Measurements from ENCODE around the gene TAOK1. TPM values are rescaled to one million over a fixed set of nuclear protein-coding genes. Genes with fewer than 3 reads are reported as not detected.

TAOK1 gene
- 48.0 and 73.0 TPM in 2 replicates for total RNA-seq

DNA sequence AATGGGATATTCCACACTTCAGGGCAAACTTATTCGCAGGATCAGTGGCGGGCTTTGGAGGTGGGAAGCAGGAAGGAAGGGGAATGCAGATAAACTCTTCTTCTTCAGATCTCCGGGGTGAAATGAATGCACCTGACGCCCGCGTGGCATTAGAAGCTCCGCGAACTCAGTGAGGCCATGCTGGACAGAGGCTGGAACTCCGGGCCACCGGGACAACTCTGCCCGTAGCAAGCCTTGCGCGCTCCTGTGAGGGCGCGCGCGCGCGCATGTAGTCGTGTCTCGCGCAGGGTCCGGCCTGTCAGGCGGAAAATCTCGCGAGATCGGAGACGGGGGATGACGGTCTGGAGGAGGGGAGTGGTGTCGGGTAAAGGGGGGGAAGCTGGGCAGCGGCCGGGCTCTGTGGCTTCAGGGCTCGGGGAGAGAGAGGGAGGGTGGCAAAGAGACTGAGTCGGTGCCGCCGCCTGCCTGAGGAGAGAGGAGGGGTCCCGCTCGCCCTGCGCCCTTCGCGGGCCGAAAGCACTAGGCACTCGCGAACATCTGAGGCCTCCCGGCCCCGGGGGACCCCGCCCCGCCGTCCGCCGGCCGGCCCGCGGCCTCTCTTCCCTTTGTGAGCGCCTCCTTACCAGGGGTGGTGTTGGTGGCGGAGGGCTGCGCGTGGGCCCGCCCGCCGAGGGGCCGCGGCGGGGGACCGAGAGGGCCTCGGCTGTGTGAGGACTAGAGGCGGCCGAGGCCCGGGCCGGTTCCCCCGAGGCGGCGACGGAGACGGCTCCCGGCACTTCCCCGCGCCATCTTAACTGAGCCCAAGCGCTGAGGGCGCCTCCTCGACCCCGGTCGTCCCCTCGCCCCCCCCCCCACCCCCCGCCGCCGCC is at the start of gene TAOK1:
Gene TAOK1, plus strand, starts transcription at position 382 of the 869 bp plus-strand sequence. CDS start 61,186 bp downstream, outside the sequence.

DNA sequence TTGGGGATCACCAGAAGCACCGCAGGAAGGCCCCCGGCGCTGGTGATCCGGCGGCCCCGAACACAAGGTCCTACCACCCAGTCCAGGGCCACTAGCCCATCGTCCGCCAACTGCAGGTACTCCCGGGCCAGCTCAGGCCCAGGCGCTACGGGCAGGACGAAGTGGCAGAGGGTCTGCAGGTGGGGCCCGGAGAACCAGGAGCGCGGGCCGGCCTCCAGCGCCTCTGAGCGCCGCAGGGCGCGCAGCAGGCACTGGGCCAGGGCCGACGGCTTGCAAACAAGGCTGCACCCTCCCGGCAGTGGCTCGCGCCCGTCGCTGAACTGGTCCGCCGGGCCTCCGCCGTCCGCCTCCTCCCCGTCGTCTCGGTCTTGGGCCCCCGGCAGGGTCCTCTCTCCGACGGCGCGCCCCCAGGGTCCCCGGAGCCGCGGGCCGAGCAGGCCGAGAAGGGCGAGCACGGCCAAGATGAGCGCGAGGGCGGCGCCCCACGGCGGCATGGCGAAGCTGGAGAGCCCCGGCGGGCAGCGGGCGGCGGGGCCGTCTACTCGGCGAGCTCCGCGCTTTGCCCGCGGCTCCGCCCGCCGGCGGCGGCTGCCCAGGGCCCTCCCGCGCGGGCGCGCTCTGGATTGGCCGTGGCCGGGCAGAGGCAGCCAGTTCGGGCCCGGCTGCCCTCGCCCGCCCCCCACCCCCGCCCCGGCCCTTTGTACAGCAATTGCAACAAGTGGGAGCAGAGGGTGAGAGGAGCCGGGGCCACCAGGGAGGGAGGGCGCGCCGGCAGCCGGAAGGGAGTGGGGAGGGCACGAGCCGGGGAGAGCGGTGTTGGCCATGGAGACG is 176.5 kb downstream of the TAOK1 start, which contains the start of gene ABHD15:
Gene ABHD15, minus strand, starts transcription at position 565 of the 831 bp plus-strand sequence. Its CDS starts 71 bp downstream, at position 494.

DNA sequence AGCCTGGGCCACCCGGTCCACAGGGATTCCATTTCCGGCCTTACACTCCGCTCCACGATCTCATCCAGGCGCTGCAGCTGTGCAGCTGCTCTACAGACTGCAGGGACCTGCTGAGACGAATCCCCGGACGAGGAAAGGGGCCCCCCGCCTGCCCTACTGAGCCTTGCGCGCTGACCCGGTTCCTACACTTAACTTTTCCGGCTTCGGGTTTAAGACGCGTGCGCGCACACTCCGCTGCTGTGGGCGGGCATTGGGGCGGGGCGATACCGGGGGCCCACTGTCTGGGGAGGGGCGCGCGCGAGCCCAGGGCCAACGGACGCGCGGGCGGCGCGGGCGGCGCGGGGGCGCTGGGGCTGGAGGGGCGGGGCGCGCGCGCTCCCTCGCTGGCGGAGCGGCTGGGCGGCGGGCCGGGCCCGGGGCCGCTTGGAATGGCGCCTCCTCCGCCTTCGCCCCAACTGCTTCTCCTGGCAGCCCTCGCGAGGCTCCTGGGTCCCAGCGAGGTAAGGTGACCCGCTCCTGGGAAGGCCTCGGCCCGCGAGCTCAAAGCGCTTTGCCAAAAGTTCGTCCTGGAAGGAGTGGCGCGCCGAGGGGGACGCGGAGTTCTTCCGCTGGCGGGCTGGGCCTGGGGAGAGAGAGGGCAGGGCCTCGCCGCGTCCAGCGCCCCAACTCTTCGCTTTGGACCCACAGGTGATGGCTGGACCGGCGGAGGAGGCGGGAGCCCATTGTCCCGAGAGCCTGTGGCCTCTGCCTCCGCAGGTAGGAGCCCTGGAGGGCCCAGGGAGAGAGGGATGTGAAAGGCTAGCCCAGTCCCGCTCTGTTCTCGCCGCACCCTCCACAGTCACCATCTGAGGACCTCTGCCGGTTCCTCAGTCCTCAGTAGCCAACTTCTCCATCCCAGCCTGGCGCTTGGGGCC is 178.4 kb downstream of the TAOK1 start, which contains the start of gene TP53I13:
Gene TP53I13, plus strand, starts transcription at position 371 of the 914 bp plus-strand sequence. Its CDS starts 58 bp downstream, at position 429.

GRCh38 chr17:29589524-29590410 is 199.6 kb downstream of the TAOK1 start, which contains the start of gene GIT1:
GIT1 (minus strand) TSS chr17:29589648; CDS start chr17:29589378, 270 bp downstream.

GRCh38 chr17:29592850-29593551 is 202.8 kb downstream of the TAOK1 start, which contains the start of gene ANKRD13B:
ANKRD13B (plus strand) TSS chr17:29593132; CDS start chr17:29593622, 490 bp downstream.

Other genes with a start within 250 kb of the TAOK1 start
- 14.2 and 17.0 TPM in 2 replicates for gene MYO18A, start 210.0 kb upstream of the TAOK1 start, total RNA-seq
- gene CRYBA1, start 143.5 kb upstream of the TAOK1 start, total RNA-seq = not detected in 2 replicates
- gene NUFIP2, start 96.2 kb upstream of the TAOK1 start, total RNA-seq = 22.7 and 25.4 TPM in 2 replicates
- gene ABHD15, start 176.7 kb downstream of the TAOK1 start, total RNA-seq = 11.6 and 12.1 TPM in 2 replicates
- 46.7 and 96.5 TPM in 2 replicates for gene TP53I13, start 178.3 kb downstream of the TAOK1 start, total RNA-seq
- 30.5 and 37.3 TPM in 2 replicates for gene GIT1, start 199.3 kb downstream of the TAOK1 start, total RNA-seq
- gene ANKRD13B, start 202.8 kb downstream of the TAOK1 start, total RNA-seq = 16.2 and 24.3 TPM in 2 replicates
- gene CORO6, start 232.5 kb downstream of the TAOK1 start, total RNA-seq = 16.0 and 27.3 TPM in 2 replicates

All from pericardium fibroblast (primary cell).